ENCODE data around the gene MOB1B. TPM values are rescaled to one million over a fixed set of nuclear protein-coding genes. Genes with fewer than 3 reads are reported as not detected.

MOB1B gene
- total RNA-seq, 1 experiment from 2014 or later, result 21.0 TPM

- ChIA-PET CTCF (no interaction called here), POLR2A (ENCODE audit: low non-redundant PET) (no interaction called here)
- Histone ChIP-seq H3K36me3 (ENCODE audit: insufficient read depth, low read length, poor library complexity, severe bottlenecking) (no peaks in the 10 kb centered on the region), H3K4me1 (ENCODE audit: insufficient read depth, low read length, poor library complexity, severe bottlenecking) (no peaks in the 10 kb centered on the region), H3K4me3 (ENCODE audit: low read depth, low read length, poor library complexity, severe bottlenecking) (no peak overlapping the region), H3K27me3 (replicated peaks; ENCODE audit: insufficient read depth, low read depth, low read length, poor library complexity) (no peaks in the 10 kb centered on the region), H3K27ac (ENCODE audit: low read depth, low read length, poor library complexity, severe bottlenecking) (no peak overlapping the region), H3K9me3 (ENCODE audit: low read depth, low read length, poor library complexity, severe bottlenecking) (no peaks in the 10 kb centered on the region)
- TF ChIP-seq CTCF (conservative IDR thresholded peaks at IDR 0.05; ENCODE audit: low read depth, low read length), result no peak
- TF ChIP-seq EZH2 (IDR thresholded peaks at IDR 0.05; ENCODE audit: borderline replicate concordance, low read depth, low read length, poor library complexity, severe bottlenecking), result no peak
- intact Hi-C loops (cut with micrococcal nuclease; ENCODE audit: unreplicated experiment), result no loop called here
- no peak for DNase-seq (ENCODE audit: low spot score)
- BruUV-seq (replicated peaks), result no TSS peak
Measured at GRCh38 chr4:70930530-70931256, 28.5 kb downstream of the MOB1B start.

- Histone ChIP-seq H3K36me3 (ENCODE audit: insufficient read depth, low read length, poor library complexity, severe bottlenecking) (no peaks in the 10 kb centered on the region), H3K4me3 (ENCODE audit: low read depth, low read length, poor library complexity, severe bottlenecking) (no peak overlapping the region), H3K9me3 (ENCODE audit: low read depth, low read length, poor library complexity, severe bottlenecking) (no peaks in the 10 kb centered on the region), H3K27ac (ENCODE audit: low read depth, low read length, poor library complexity, severe bottlenecking) (no peak overlapping the region), H3K4me1 (ENCODE audit: insufficient read depth, low read length, poor library complexity, severe bottlenecking) (no peaks in the 10 kb centered on the region), H3K27me3 (replicated peaks; ENCODE audit: insufficient read depth, low read depth, low read length, poor library complexity) (no peaks in the 10 kb centered on the region)
- no peak for TF ChIP-seq CTCF (conservative IDR thresholded peaks at IDR 0.05; ENCODE audit: low read depth, low read length)
- TF ChIP-seq EZH2 (IDR thresholded peaks at IDR 0.05; ENCODE audit: borderline replicate concordance, low read depth, low read length, poor library complexity, severe bottlenecking), result no peak
- DNase-seq (ENCODE audit: low spot score), result no peak
- POLR2A ChIA-PET (ENCODE audit: low non-redundant PET), result no interaction called here
- CTCF ChIA-PET, result no interaction called here
- BruUV-seq (replicated peaks), result no TSS peak
- intact Hi-C loops (cut with micrococcal nuclease; ENCODE audit: unreplicated experiment), result no loop called here
Measured at GRCh38 chr4:70931347-70931746, 29.2 kb downstream of the MOB1B start.

DNA sequence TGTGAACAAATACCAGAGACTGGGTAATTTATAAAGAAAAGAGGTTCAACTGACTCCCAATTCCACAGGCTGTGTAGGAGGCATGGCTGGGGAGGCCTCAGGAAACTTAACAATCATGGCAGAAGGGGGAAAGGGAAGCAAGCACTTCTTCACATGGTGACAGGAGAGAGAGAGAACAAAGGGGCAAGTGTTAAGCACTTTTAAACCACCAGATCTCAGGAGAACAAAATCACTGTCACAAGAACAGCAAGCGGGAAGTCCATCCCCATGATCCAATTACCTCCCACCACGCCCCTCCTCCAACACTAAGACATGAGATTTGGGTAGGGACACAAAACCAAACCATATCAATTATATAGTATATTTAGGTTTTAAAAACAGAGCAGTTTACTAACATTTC lies 30.8 kb downstream of the MOB1B start:
- DNase-seq (ENCODE audit: low spot score), result no peak
- TF ChIP-seq EZH2 (IDR thresholded peaks at IDR 0.05; ENCODE audit: borderline replicate concordance, low read depth, low read length, poor library complexity, severe bottlenecking), result no peak
- TF ChIP-seq CTCF (conservative IDR thresholded peaks at IDR 0.05; ENCODE audit: low read depth, low read length), result no peak
- Histone ChIP-seq H3K4me1 (ENCODE audit: insufficient read depth, low read length, poor library complexity, severe bottlenecking) (no peaks in the 10 kb centered on the region), H3K27me3 (replicated peaks; ENCODE audit: insufficient read depth, low read depth, low read length, poor library complexity) (no peaks in the 10 kb centered on the region), H3K9me3 (ENCODE audit: low read depth, low read length, poor library complexity, severe bottlenecking) (no peaks in the 10 kb centered on the region), H3K27ac (ENCODE audit: low read depth, low read length, poor library complexity, severe bottlenecking) (no peak overlapping the region), H3K36me3 (ENCODE audit: insufficient read depth, low read length, poor library complexity, severe bottlenecking) (no peaks in the 10 kb centered on the region), H3K4me3 (ENCODE audit: low read depth, low read length, poor library complexity, severe bottlenecking) (no peak overlapping the region)
- POLR2A ChIA-PET (ENCODE audit: low non-redundant PET), result no interaction called here
- no TSS peak for BruUV-seq (replicated peaks)
- intact Hi-C loops (cut with micrococcal nuclease; ENCODE audit: unreplicated experiment), result no loop called here
- CTCF ChIA-PET, result no interaction called here
